ENCODE measurements around the gene SCAF1. TPM values are rescaled to one million over a fixed set of nuclear protein-coding genes. Genes with fewer than 3 reads are reported as not detected.

Gene SCAF1
- total and polyA plus RNA-seq, 9 of the 15 experiments (the other 6 are each of a cell fraction or from before 2014, with no cell fraction given): 0.20 to 79.0 (median 4.9) TPM

- DNase-seq (ENCODE audit: extremely low read depth in 1 of 4, low spot score in 3 of 4) (no peak), ATAC-seq (no peak), FAIRE-seq (peak; percentile 54)
- Histone ChIP-seq H3K9me3 (replicated peaks; ENCODE audit: control insufficient read depth, insufficient read depth, low read depth, low read length) (0 out of 2 replicates have a peak, but pooled peaks cover under 1% of the 10 kb centered on the region), H3K9ac (ENCODE audit: insufficient read depth in 1 of 2, low read depth in 2 of 2, low read length in 2 of 2) (peak overlapping the region; percentile 95 to 98), H3K4me1 (replicated peaks in 1 of 2; ENCODE audit: control insufficient read depth in 2 of 2, insufficient read depth in 2 of 2, low read length in 2 of 2) (peaks cover 7 to 29% of the 10 kb centered on the region in 2 experiments; a peak in 4 of 5 replicates), H3K36me3 (ENCODE audit: control insufficient read depth, insufficient read depth, low read length) (peaks cover 59% of the 10 kb centered on the region), H3K79me2 (ENCODE audit: control insufficient read depth, insufficient read depth, low read length) (peaks cover 58% of the 10 kb centered on the region), H2AFZ (ENCODE audit: low read depth, low read length) (peak overlapping the region; percentile 95; the same call in 1 of the 2 replicates), H3K9me1 (ENCODE audit: control insufficient read depth, insufficient read depth, low read length) (no peaks in the 10 kb centered on the region), H4K20me1 (replicated peaks; ENCODE audit: control insufficient read depth, insufficient read depth, low read length) (peaks cover 6% of the 10 kb centered on the region; the same call in 1 of the 2 replicates), H3K4me3 (peak overlapping the region; percentile 81), H3K27me3 (ENCODE audit: control insufficient read depth in 2 of 2, insufficient read depth in 2 of 2, low read length in 2 of 2) (no peaks in the 10 kb centered on the region), H3K4me2 (ENCODE audit: insufficient read depth, low read length) (peak overlapping the region; percentile 99), H3K27ac (ENCODE audit: extremely low read depth, low read depth, low read length) (peak overlapping the region; percentile 81)
- no TSS peak for BruUV-seq (replicated peaks)
- in situ Hi-C loops (cut with MboI): no loop called here
- intact Hi-C loops (cut with micrococcal nuclease): loop anchor here (2.0 kb wide), 1 partner anchor 74 kb away; the partner anchor contains the start of gene PRR12
- ChIA-PET POLR2A (interaction anchor here (0.7 to 6.1 kb wide), 8 partner anchors 9 to 177 kb away, joined by 3 to 35 read pairs (median 5); partner anchors contain the start of genes PRMT1, PRR12 and RPL13A), CTCF (ENCODE audit: low intra/inter-chr PET ratio) (no interaction called here)
- TF ChIP-seq MIER1 (IDR thresholded peaks at IDR 0.05; ENCODE audit: low read depth): 0 out of 2 replicates have a peak, but pooled peaks have one; percentile 36
- TF ChIP-seq GABPA (tag; conservative IDR thresholded peaks at IDR 0.05; ENCODE audit: low read depth): peak; percentile 27
- no peak for TF ChIP-seq TRIM24 (IDR thresholded peaks at IDR 0.05)
- TF ChIP-seq HES1 (IDR thresholded peaks at IDR 0.05; ENCODE audit: low read depth): 0 out of 2 replicates have a peak, but pooled peaks have one; percentile 7
- peak; percentile 12 for TF ChIP-seq HDAC3 (IDR thresholded peaks at IDR 0.05; ENCODE audit: borderline replicate concordance, partially characterized antibody)
- 0 out of 2 replicates have a peak, but pooled peaks have one; percentile 9 for TF ChIP-seq MTA1 (IDR thresholded peaks at IDR 0.05; ENCODE audit: borderline replicate concordance)
- TF ChIP-seq CBX5 (IDR thresholded peaks at IDR 0.05; ENCODE audit: borderline replicate concordance, low read depth): no peak
- 0 out of 2 replicates have a peak, but pooled peaks have one; percentile 40 for TF ChIP-seq ZNF407 (IDR thresholded peaks at IDR 0.05; ENCODE audit: low read depth)
- WGBS (ENCODE audit: insufficient coverage, low coverage, missing lambda C conversion rate): 0% methylated on average over 7 of the region's 7 CpGs
These were observed 23.0 kb downstream of the SCAF1 start for GRCh38 chr19:49665036-49665350.

Measured in K562 (cell line).